Memory B cell (primary cell): Measurements from ENCODE around the gene CAVIN2.

ENCODE experiments used
- ATAC-seq: fragments of 150-1000 bp; cut with Tn5 transposase; 2 replicates; pipeline ENCODE4 v1.10.0; 2021; ENCODE audit warnings: low read depth, mild to moderate bottlenecking, moderate library complexity
- DNase-seq, 2 donors: peaks; one replicate each; pipeline ENCODE4 v3.0.0; 2022; ENCODE audit warnings: low spot score in 2 of 2
- H3K27ac Mint-ChIP-seq: one replicate; pipeline ENCODE4 v1.8.0; 2022; ENCODE audit warnings: mild to moderate bottlenecking, moderate library complexity, mixed read lengths
- H3K27me3 Mint-ChIP-seq: one replicate; pipeline ENCODE4 v1.8.0; 2022; ENCODE audit warnings: mixed read lengths
- H3K36me3 Mint-ChIP-seq: one replicate; pipeline ENCODE4 v1.8.0; 2022; ENCODE audit warnings: mild to moderate bottlenecking, mixed read lengths
- H3K4me1 Mint-ChIP-seq: one replicate; pipeline ENCODE4 v1.8.0; 2022; ENCODE audit warnings: mixed read lengths
- H3K4me3 Mint-ChIP-seq: one replicate; pipeline ENCODE4 v1.8.0; 2022; ENCODE audit warnings: mild to moderate bottlenecking, moderate library complexity, mixed read lengths
- H3K9me3 Mint-ChIP-seq: one replicate; pipeline ENCODE4 v1.8.0; 2022; ENCODE audit warnings: mixed read lengths

The CAVIN2 gene

GRCh38 chr2:191857259-191857805, 10.4 kb upstream of the CAVIN2 start:
- Mint-ChIP-seq H3K27ac (no peak overlapping the region), H3K27me3 (peaks cover 2% of the 10 kb centered on the region), H3K4me3 (no peak overlapping the region), H3K4me1 (no peaks in the 10 kb centered on the region), H3K9me3 (no peaks in the 10 kb centered on the region), H3K36me3 (no peaks in the 10 kb centered on the region)
- no peak for DNase-seq
- no peak for ATAC-seq

GRCh38 chr2:191856111-191856876, 9.4 kb upstream of the CAVIN2 start:
- no peaks in the 10 kb centered on the region for H3K36me3 Mint-ChIP-seq
- H3K4me3 Mint-ChIP-seq = no peak overlapping the region
- ATAC-seq (no peak), DNase-seq (no peak)
- H3K27ac Mint-ChIP-seq = no peak overlapping the region
- H3K4me1 Mint-ChIP-seq = no peaks in the 10 kb centered on the region
- no peaks in the 10 kb centered on the region for H3K9me3 Mint-ChIP-seq
- peaks cover 4% of the 10 kb centered on the region for H3K27me3 Mint-ChIP-seq

- no peaks in the 10 kb centered on the region for H3K36me3 Mint-ChIP-seq
- no peak for DNase-seq
- H3K4me3 Mint-ChIP-seq = no peak overlapping the region
- H3K27ac Mint-ChIP-seq = no peak overlapping the region
- H3K27me3 Mint-ChIP-seq = peaks cover 4% of the 10 kb centered on the region
- no peak for ATAC-seq
- H3K4me1 Mint-ChIP-seq = no peaks in the 10 kb centered on the region
- no peaks in the 10 kb centered on the region for H3K9me3 Mint-ChIP-seq
Observed at GRCh38 chr2:191855382-191855781, 8.5 kb upstream of the CAVIN2 start.

- Mint-ChIP-seq H3K36me3 (no peaks in the 10 kb centered on the region), H3K27me3 (peaks cover 7% of the 10 kb centered on the region), H3K9me3 (no peaks in the 10 kb centered on the region), H3K4me1 (no peaks in the 10 kb centered on the region), H3K27ac (no peak overlapping the region), H3K4me3 (no peak overlapping the region)
- DNase-seq (no peak), ATAC-seq (no peak)
Observed at GRCh38 chr2:191854382-191855372, 7.8 kb upstream of the CAVIN2 start.

- Mint-ChIP-seq H3K27me3 (peaks cover 7% of the 10 kb centered on the region), H3K4me3 (no peak overlapping the region), H3K27ac (no peak overlapping the region), H3K9me3 (no peaks in the 10 kb centered on the region), H3K4me1 (no peaks in the 10 kb centered on the region), H3K36me3 (no peaks in the 10 kb centered on the region)
- no peak for DNase-seq
- no peak for ATAC-seq
Observed at GRCh38 chr2:191853843-191854242, 7.0 kb upstream of the CAVIN2 start.

- Mint-ChIP-seq H3K27me3 (peaks cover 12% of the 10 kb centered on the region), H3K36me3 (no peaks in the 10 kb centered on the region), H3K9me3 (no peaks in the 10 kb centered on the region), H3K4me3 (no peak overlapping the region), H3K4me1 (peaks cover 1% of the 10 kb centered on the region), H3K27ac (no peak overlapping the region)
- ATAC-seq (no peak), DNase-seq (no peak)
Observed at GRCh38 chr2:191851158-191851557, 4.3 kb upstream of the CAVIN2 start.

GRCh38 chr2:191848771-191849767, 2.2 kb upstream of the CAVIN2 start:
- H3K27ac Mint-ChIP-seq = no peak overlapping the region
- H3K9me3 Mint-ChIP-seq = no peaks in the 10 kb centered on the region
- DNase-seq (no peak), ATAC-seq (no peak)
- H3K36me3 Mint-ChIP-seq = no peaks in the 10 kb centered on the region
- no peak overlapping the region for H3K4me3 Mint-ChIP-seq
- H3K4me1 Mint-ChIP-seq = peaks cover 3% of the 10 kb centered on the region
- peaks cover 15% of the 10 kb centered on the region for H3K27me3 Mint-ChIP-seq

- Mint-ChIP-seq H3K4me3 (no peak overlapping the region), H3K27me3 (peaks cover 18% of the 10 kb centered on the region), H3K4me1 (peaks cover 3% of the 10 kb centered on the region), H3K27ac (no peak overlapping the region), H3K36me3 (no peaks in the 10 kb centered on the region), H3K9me3 (no peaks in the 10 kb centered on the region)
- ATAC-seq (no peak), DNase-seq (no peak)
Observed at GRCh38 chr2:191847764-191848163, 876 bp upstream of the CAVIN2 start.

- Mint-ChIP-seq H3K4me3 (no peak overlapping the region), H3K27ac (no peak overlapping the region), H3K9me3 (no peaks in the 10 kb centered on the region), H3K4me1 (peaks cover 3% of the 10 kb centered on the region), H3K27me3 (peaks cover 17% of the 10 kb centered on the region), H3K36me3 (no peaks in the 10 kb centered on the region)
- no peak for DNase-seq
- no peak for ATAC-seq
Observed at GRCh38 chr2:191845876-191846514, 893 bp downstream of the CAVIN2 start.

- H3K27me3 Mint-ChIP-seq = peaks cover 17% of the 10 kb centered on the region
- ATAC-seq = no peak
- no peaks in the 10 kb centered on the region for H3K9me3 Mint-ChIP-seq
- no peak overlapping the region for H3K4me3 Mint-ChIP-seq
- H3K4me1 Mint-ChIP-seq = peaks cover 3% of the 10 kb centered on the region
- no peak overlapping the region for H3K27ac Mint-ChIP-seq
- H3K36me3 Mint-ChIP-seq = no peaks in the 10 kb centered on the region
- no peak for DNase-seq
Observed at GRCh38 chr2:191845248-191845715, 1.6 kb downstream of the CAVIN2 start.

- H3K27me3 Mint-ChIP-seq = peaks cover 16% of the 10 kb centered on the region
- no peak overlapping the region for H3K4me3 Mint-ChIP-seq
- ATAC-seq = no peak
- no peak overlapping the region for H3K27ac Mint-ChIP-seq
- no peak for DNase-seq
- H3K9me3 Mint-ChIP-seq = no peaks in the 10 kb centered on the region
- H3K4me1 Mint-ChIP-seq = peaks cover 3% of the 10 kb centered on the region
- H3K36me3 Mint-ChIP-seq = no peaks in the 10 kb centered on the region
Observed at GRCh38 chr2:191844706-191845105, 2.2 kb downstream of the CAVIN2 start.

GRCh38 chr2:191840921-191841320, 6.0 kb downstream of the CAVIN2 start:
- DNase-seq (no peak), ATAC-seq (no peak)
- H3K27ac Mint-ChIP-seq = no peak overlapping the region
- H3K4me3 Mint-ChIP-seq = no peak overlapping the region
- H3K9me3 Mint-ChIP-seq = no peaks in the 10 kb centered on the region
- peaks cover 11% of the 10 kb centered on the region for H3K27me3 Mint-ChIP-seq
- H3K36me3 Mint-ChIP-seq = no peaks in the 10 kb centered on the region
- no peaks in the 10 kb centered on the region for H3K4me1 Mint-ChIP-seq
